Right cardiac atrium (tissue), 5 donors: ENCODE measurements around the gene SORCS2. TPM values are rescaled to one million over a fixed set of nuclear protein-coding genes. Genes with fewer than 3 reads are reported as not detected.

Experiments used
- ATAC-seq, 2 donors: fragments of 200-7000 bp; cut with Tn5 transposase; one replicate each; pipeline versions ENCODE4 v1.8.0 to v1.9.1; 2020; ENCODE audit warnings: moderate library complexity in 2 of 2, mild to moderate bottlenecking in 1 of 2
- DNase-seq, 3 donors: peaks; one replicate each; pipeline ENCODE4 v3.0.0-alpha.2; 2020
- H3K27ac ChIP-seq: one replicate; pipeline ENCODE4 v1.5.1; 2013; ENCODE audit warnings: mild to moderate bottlenecking, low read length, control low read depth, moderate library complexity
- H3K27me3 ChIP-seq: one replicate; pipeline ENCODE4 v1.6.1; 2013; ENCODE audit not compliant: control insufficient read depth, insufficient read depth
- H3K4me1 ChIP-seq: one replicate; pipeline ENCODE4 v1.6.1; 2013; ENCODE audit warnings: low read length; ENCODE audit not compliant: control insufficient read depth, insufficient read depth
- H3K4me3 ChIP-seq: one replicate; pipeline ENCODE4 v1.5.1; 2013; ENCODE audit warnings: low read length, control low read depth
- H3K9me3 ChIP-seq: one replicate; pipeline ENCODE4 v1.6.1; 2013; ENCODE audit warnings: low read length; ENCODE audit not compliant: control insufficient read depth
- WGBS: extraction: QIAGEN DNeasy Blood & Tissue Kit; methylation state at CpG from one replicate; pipeline ENCODE4 v1.1.7; 2013; 5-methylcytosine and 5-hydroxymethylcytosine counted together
- intact Hi-C, 4 donors: fragments of 100-400 bp; cut with DNase I; formaldehyde crosslinking; loops; one replicate each; pipeline versions ENCODE4 v1.11.0 to v1.14.0; 2022 to 2023
- polyA plus RNA-seq: library from polyadenylated mRNA; stranded (reverse); fragments of 200-250 nt; gene quantifications from one replicate; pipeline ENCODE4 v1.2.3, GENCODE V29; 2013
- total RNA-seq, 4 donors: library from RNA; stranded (reverse); fragmentation: NEBNext Ultra II Directional; extraction: Animal tissue kit (Norgen Biotek cat#: 25700); gene quantifications; one replicate each; pipeline ENCODE4 v1.2.1, GENCODE V29; 2021
- donor health status: healthy with polysubstance abuse.
- donor health status: DM: no; HTN: yes; CAD: no.
- donor health status: DM: no; HTN: no; CAD: no.
- donor health status: DM: no; HTN: yes; CAD: no; lungs with severe emphysema.
- donor health status: DM: yes; HTN: yes; CAD: no.

SORCS2 gene
- total and polyA plus RNA-seq, 5 donors, result 2.1 to 7.3 (median 2.7) TPM

GRCh38 chr4:7285244-7286094 is 93.1 kb downstream of the SORCS2 start:
- H3K4me1 ChIP-seq, result no peaks in the 10 kb centered on the region
- WGBS, result 61% methylated on average over 34 of the region's 34 CpGs
- DNase-seq, result no peak
- H3K27me3 ChIP-seq, result no peaks in the 10 kb centered on the region
- H3K4me3 ChIP-seq, result no peak overlapping the region
- no peak for ATAC-seq
- no peaks in the 10 kb centered on the region for H3K9me3 ChIP-seq
- intact Hi-C loops, result no loop called here
- no peak overlapping the region for H3K27ac ChIP-seq

GRCh38 chr4:7286170-7286569 is 93.8 kb downstream of the SORCS2 start:
- H3K4me1 ChIP-seq, result no peaks in the 10 kb centered on the region
- H3K9me3 ChIP-seq, result no peaks in the 10 kb centered on the region
- 57% methylated on average over 14 of the region's 14 CpGs for WGBS
- H3K4me3 ChIP-seq, result no peak overlapping the region
- no peaks in the 10 kb centered on the region for H3K27me3 ChIP-seq
- DNase-seq (peak in 1 of 3 donors; percentile 33), ATAC-seq (no peak)
- H3K27ac ChIP-seq, result no peak overlapping the region
- intact Hi-C loops, result no loop called here

GRCh38 chr4:7286798-7287197 is 94.5 kb downstream of the SORCS2 start:
- Histone ChIP-seq H3K4me3 (no peak overlapping the region), H3K9me3 (no peaks in the 10 kb centered on the region), H3K4me1 (peaks cover 3% of the 10 kb centered on the region), H3K27ac (no peak overlapping the region), H3K27me3 (no peaks in the 10 kb centered on the region)
- intact Hi-C loops, result no loop called here
- 88% methylated on average over 7 of the region's 7 CpGs for WGBS
- ATAC-seq, result no peak
- no peak for DNase-seq

GRCh38 chr4:7287274-7287917 is 95.1 kb downstream of the SORCS2 start:
- Histone ChIP-seq H3K27ac (no peak overlapping the region), H3K4me1 (peaks cover 4% of the 10 kb centered on the region), H3K9me3 (no peaks in the 10 kb centered on the region), H3K27me3 (no peaks in the 10 kb centered on the region), H3K4me3 (no peak overlapping the region)
- 77% methylated on average over 20 of the region's 20 CpGs for WGBS
- intact Hi-C loops, result no loop called here
- no peak for ATAC-seq
- DNase-seq, result no peak

- H3K4me1 ChIP-seq, result peaks cover 4% of the 10 kb centered on the region
- H3K4me3 ChIP-seq, result no peak overlapping the region
- WGBS, result 71% methylated on average over 18 of the region's 18 CpGs
- no peak overlapping the region for H3K27ac ChIP-seq
- H3K27me3 ChIP-seq, result no peaks in the 10 kb centered on the region
- DNase-seq (no peak), ATAC-seq (no peak)
- intact Hi-C loops, result no loop called here
- no peaks in the 10 kb centered on the region for H3K9me3 ChIP-seq
These were observed 95.6 kb downstream of the SORCS2 start for GRCh38 chr4:7287918-7288280.

GRCh38 chr4:7288751-7289523 is 96.6 kb downstream of the SORCS2 start:
- intact Hi-C loops, result no loop called here

GRCh38 chr4:7289589-7289988 is 97.3 kb downstream of the SORCS2 start:
- no peak overlapping the region for H3K27ac ChIP-seq
- no peaks in the 10 kb centered on the region for H3K27me3 ChIP-seq
- WGBS, result 80% methylated on average over 15 of the region's 15 CpGs
- intact Hi-C loops, result no loop called here
- DNase-seq (no peak), ATAC-seq (no peak)
- no peak overlapping the region for H3K4me3 ChIP-seq
- H3K4me1 ChIP-seq, result peaks cover 4% of the 10 kb centered on the region
- no peaks in the 10 kb centered on the region for H3K9me3 ChIP-seq

More at GRCh38 chr4:7288751-7289523, 96.6 kb downstream of the SORCS2 start:
- Histone ChIP-seq H3K27me3 (no peaks in the 10 kb centered on the region), H3K4me3 (no peak overlapping the region), H3K9me3 (no peaks in the 10 kb centered on the region), H3K27ac (no peak overlapping the region), H3K4me1 (peaks cover 4% of the 10 kb centered on the region)
- 79% methylated on average over 2 of the region's 2 CpGs for WGBS
- DNase-seq (no peak), ATAC-seq (no peak)

GRCh38 chr4:7291372-7292114 is 99.2 kb downstream of the SORCS2 start:
- ATAC-seq (peak; percentile 30 to 67), DNase-seq (peak; percentile 68 to 81 (median 80))
- no peak overlapping the region for H3K4me3 ChIP-seq
- 42% methylated on average over 19 of the region's 19 CpGs for WGBS
- H3K4me1 ChIP-seq, result peaks cover 4% of the 10 kb centered on the region
- intact Hi-C loops, result no loop called here
- no peaks in the 10 kb centered on the region for H3K9me3 ChIP-seq
- no peak overlapping the region for H3K27ac ChIP-seq
- no peaks in the 10 kb centered on the region for H3K27me3 ChIP-seq

- intact Hi-C loops, result loop anchor here in 1 of 4 donors (2.0 kb wide), 1 partner anchor 101 kb away; the partner anchor contains the start of gene SORCS2
- Histone ChIP-seq H3K4me1 (peaks cover 4% of the 10 kb centered on the region), H3K9me3 (no peaks in the 10 kb centered on the region), H3K4me3 (no peak overlapping the region), H3K27me3 (no peaks in the 10 kb centered on the region), H3K27ac (no peak overlapping the region)
- no peak for DNase-seq
- ATAC-seq, result no peak
- 87% methylated on average over 11 of the region's 11 CpGs for WGBS
These were observed 101.4 kb downstream of the SORCS2 start for GRCh38 chr4:7293703-7294102.

GRCh38 chr4:7294176-7294756 is 101.9 kb downstream of the SORCS2 start:
- no peaks in the 10 kb centered on the region for H3K27me3 ChIP-seq
- intact Hi-C loops, result loop anchor here in 1 of 4 donors (2.0 kb wide), 1 partner anchor 101 kb away; the partner anchor contains the start of gene SORCS2
- H3K4me1 ChIP-seq, result peaks cover 4% of the 10 kb centered on the region
- H3K4me3 ChIP-seq, result no peak overlapping the region
- no peak for DNase-seq
- 71% methylated on average over 7 of the region's 7 CpGs for whole genome bisulfite sequencing
- no peak overlapping the region for H3K27ac ChIP-seq
- no peaks in the 10 kb centered on the region for H3K9me3 ChIP-seq
- ATAC-seq, result no peak
